OCI-LY3 (cell line): Measurements from ENCODE around the gene KLRC3.
"Not testable (repeated sequence)": the region's sequence is repeated elsewhere in the genome, so short reads cannot be mapped to it uniquely, and the experiment has no call there.

Source experiments
- H2AFZ ChIP-seq: fragments of 200-600, 300-600 bp; shearing (Covaris generic); 2 replicates; pipeline ENCODE4 v1.6.0; 2014; ENCODE audit warnings: antibody characterized with exemption, low read depth, low read length
- H3K27ac ChIP-seq: fragments of 200-600, 300-600 bp; sonication (generic); 2 replicates; pipeline ENCODE4 v1.5.1; 2014; ENCODE audit warnings: mild to moderate bottlenecking, low read length, moderate library complexity, mixed read lengths
- H3K27me3 ChIP-seq: fragments of 200-600, 300-600 bp; sonication (generic); 2 replicates; pipeline ENCODE4 v1.6.1; 2014; ENCODE audit warnings: low read depth, low read length, mixed read lengths
- H3K36me3 ChIP-seq: fragments of 200-600, 300-600 bp; sonication (generic); replicated peaks from 2 replicates; pipeline ENCODE3; 2014; ENCODE audit warnings: low read depth, low read length, mixed read lengths
- H3K4me1 ChIP-seq: fragments of 300-600, 200-600 bp; sonication (generic); 2 replicates; pipeline ENCODE4 v1.6.1; 2014; ENCODE audit warnings: low read length, mixed read lengths
- H3K4me2 ChIP-seq: fragments of 200-600, 300-600 bp; sonication (generic); 2 replicates; pipeline ENCODE4 v1.6.1; 2014; ENCODE audit warnings: low read length, mixed read lengths
- H3K4me3 ChIP-seq: fragments of 300-600, 200-600 bp; sonication (generic); 2 replicates; pipeline ENCODE4 v1.5.1; 2014; ENCODE audit warnings: antibody characterized with exemption, mild to moderate bottlenecking, low read length, moderate library complexity
- H3K79me2 ChIP-seq: fragments of 300-600, 200-600 bp; shearing (Covaris generic); 2 replicates; pipeline ENCODE4 v1.6.1; 2014; ENCODE audit warnings: mild to moderate bottlenecking, low read length, mixed read lengths
- H3K9ac ChIP-seq: fragments of 300-600, 200-600 bp; shearing (Covaris generic); 2 replicates; pipeline ENCODE4 v1.6.0; 2014; ENCODE audit warnings: mild to moderate bottlenecking, low read length, moderate library complexity
- H3K9me3 ChIP-seq: fragments of 200-600, 300-600 bp; shearing (Covaris generic); 2 replicates; pipeline ENCODE4 v1.6.1; 2014; ENCODE audit warnings: low read length, mixed read lengths; ENCODE audit not compliant: insufficient read depth
- H4K20me1 ChIP-seq: fragments of 200-600, 300-600 bp; sonication (generic); 2 replicates; pipeline ENCODE4 v1.6.1; 2016; ENCODE audit warnings: low read length, mixed read lengths; ENCODE audit not compliant: insufficient read depth
- EZH2phosphoT487 ChIP-seq: fragments of 200-600 bp; shearing (Covaris generic); IDR thresholded peaks from 2 replicates; pipeline ENCODE4 v1.6.1; 2018; ENCODE audit warnings: antibody characterized with exemption, mixed run types, low read depth
- TF ChIP-seq, protein P1 (sequence below): fragments of 200-600, 300-600 bp; sonication (generic); IDR thresholded peaks from 2 replicates; pipeline ENCODE4 v1.5.1; 2014; ENCODE audit warnings: antibody characterized with exemption, low read length, low read depth

KLRC3 gene

DNA sequence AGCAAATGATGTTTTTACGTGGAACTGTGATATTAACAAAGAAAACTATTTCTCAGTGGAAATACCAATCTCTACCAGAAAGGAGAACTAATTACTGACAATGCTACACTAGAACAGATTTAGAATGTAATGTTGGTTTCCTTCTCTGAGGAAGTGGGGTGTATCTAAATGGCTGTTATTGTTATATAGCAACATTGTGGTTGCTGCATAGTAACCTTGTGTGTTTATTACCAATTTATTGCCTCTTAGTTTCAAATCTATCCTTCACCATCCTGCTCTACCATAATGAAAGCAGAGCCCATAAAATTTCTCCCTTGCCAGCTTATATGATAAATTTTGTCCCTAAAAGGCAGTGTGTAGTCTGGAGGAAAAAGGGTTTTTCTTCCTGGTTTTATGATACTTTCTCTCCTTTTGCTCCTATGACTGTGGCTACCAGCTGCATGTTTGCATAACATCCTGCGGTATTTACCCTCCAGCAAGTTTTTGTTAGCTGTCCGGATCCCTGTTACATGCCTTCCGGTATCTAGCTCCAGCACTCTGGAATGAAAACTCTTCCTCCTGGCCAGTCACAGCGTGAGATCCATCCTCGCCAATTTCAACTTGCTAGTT is 24.9 kb downstream of the KLRC3 start:
- H3K9ac ChIP-seq: peak overlapping the region; percentile 42; the same call in 1 of the 2 replicates
- no peaks in the 10 kb centered on the region for H3K27me3 ChIP-seq
- H3K4me3 ChIP-seq: peak overlapping the region; percentile 39
- TF ChIP-seq, protein P1, sequence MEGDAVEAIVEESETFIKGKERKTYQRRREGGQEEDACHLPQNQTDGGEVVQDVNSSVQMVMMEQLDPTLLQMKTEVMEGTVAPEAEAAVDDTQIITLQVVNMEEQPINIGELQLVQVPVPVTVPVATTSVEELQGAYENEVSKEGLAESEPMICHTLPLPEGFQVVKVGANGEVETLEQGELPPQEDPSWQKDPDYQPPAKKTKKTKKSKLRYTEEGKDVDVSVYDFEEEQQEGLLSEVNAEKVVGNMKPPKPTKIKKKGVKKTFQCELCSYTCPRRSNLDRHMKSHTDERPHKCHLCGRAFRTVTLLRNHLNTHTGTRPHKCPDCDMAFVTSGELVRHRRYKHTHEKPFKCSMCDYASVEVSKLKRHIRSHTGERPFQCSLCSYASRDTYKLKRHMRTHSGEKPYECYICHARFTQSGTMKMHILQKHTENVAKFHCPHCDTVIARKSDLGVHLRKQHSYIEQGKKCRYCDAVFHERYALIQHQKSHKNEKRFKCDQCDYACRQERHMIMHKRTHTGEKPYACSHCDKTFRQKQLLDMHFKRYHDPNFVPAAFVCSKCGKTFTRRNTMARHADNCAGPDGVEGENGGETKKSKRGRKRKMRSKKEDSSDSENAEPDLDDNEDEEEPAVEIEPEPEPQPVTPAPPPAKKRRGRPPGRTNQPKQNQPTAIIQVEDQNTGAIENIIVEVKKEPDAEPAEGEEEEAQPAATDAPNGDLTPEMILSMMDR: no peak
- peak overlapping the region; percentile 33; the same call in 1 of the 2 replicates for H2AFZ ChIP-seq
- H3K79me2 ChIP-seq: no peaks in the 10 kb centered on the region
- H3K9me3 ChIP-seq: peaks cover 18% of the 10 kb centered on the region; the same call in 1 of the 2 replicates
- H3K27ac ChIP-seq: peak overlapping the region; percentile 84
- H4K20me1 ChIP-seq: no peaks in the 10 kb centered on the region
- H3K4me2 ChIP-seq: peak overlapping the region; percentile 60
- H3K36me3 ChIP-seq: no peaks in the 10 kb centered on the region
- peaks cover 47% of the 10 kb centered on the region for H3K4me1 ChIP-seq

DNA sequence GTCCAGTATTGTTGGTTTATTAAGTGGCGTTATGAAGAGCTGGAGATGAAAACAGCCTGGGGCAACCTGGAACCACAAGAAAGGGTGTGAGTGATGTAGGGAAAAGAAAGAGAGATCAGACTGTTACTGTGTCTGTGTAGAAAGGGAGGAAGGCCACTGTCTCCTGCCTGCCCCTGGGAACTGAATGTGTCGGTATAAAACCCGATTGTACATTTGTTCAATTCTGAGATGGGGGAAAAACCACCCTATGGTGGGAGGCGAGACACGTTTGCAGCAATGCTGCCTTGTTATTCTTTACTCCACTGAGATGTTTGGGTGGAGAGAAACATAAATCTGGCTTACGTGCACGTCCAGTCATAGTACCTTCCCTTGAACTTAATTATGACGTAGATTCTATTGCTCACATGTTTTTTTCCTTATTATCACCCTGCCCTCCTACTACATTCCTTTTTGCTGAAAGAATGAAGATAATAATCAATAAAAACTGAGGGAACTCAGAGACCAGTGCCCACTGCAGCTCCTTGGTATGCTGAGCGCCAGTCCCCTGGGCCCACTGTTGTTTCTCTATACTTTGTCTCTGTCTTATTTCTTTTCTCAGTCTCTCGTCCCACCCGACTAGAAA is 25.8 kb downstream of the KLRC3 start:
- Histone ChIP-seq H3K4me2 (peak overlapping the region; percentile 60), H3K27ac (peak overlapping the region; percentile 84), H2AFZ (0 out of 2 replicates have a peak overlapping the region, but pooled peaks have one; percentile 33), H3K9ac (peak overlapping the region; percentile 42; the same call in 1 of the 2 replicates), H3K4me1 (peaks cover 44% of the 10 kb centered on the region), H3K9me3 (peaks cover 13% of the 10 kb centered on the region; the same call in 1 of the 2 replicates)
- not testable (repeated sequence) for H3K79me2 ChIP-seq, H3K27me3 ChIP-seq, H3K36me3 ChIP-seq, H4K20me1 ChIP-seq, H3K4me3 ChIP-seq

DNA sequence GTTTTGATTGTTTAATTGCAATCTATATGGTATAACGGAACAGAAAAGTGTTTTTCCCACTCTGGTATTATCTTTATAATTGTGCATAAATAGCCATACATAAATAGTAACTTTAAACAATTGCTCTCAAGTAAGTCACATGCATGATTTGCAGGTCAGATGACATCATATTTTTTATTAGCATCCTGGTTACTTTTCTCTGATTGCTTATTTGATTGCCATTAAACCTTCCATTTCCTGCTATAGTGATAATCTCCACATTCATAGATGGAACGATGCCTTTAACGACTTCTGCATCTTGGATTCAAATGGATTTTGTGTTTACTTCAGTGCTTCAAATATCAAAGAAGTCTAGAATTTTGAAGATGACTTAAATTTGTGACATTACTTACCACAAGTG is 27.1 kb downstream of the KLRC3 start:
- peaks cover 44% of the 10 kb centered on the region for H3K4me1 ChIP-seq
- H3K9ac ChIP-seq: no peak overlapping the region
- TF ChIP-seq, protein P1: no peak
- no peak for TF ChIP-seq EZH2phosphoT487
- no peaks in the 10 kb centered on the region for H3K27me3 ChIP-seq
- no peaks in the 10 kb centered on the region for H3K36me3 ChIP-seq
- H4K20me1 ChIP-seq: no peaks in the 10 kb centered on the region
- no peak overlapping the region for H2AFZ ChIP-seq
- no peaks in the 10 kb centered on the region for H3K79me2 ChIP-seq
- H3K4me2 ChIP-seq: peak overlapping the region; percentile 38
- no peak overlapping the region for H3K4me3 ChIP-seq
- peaks cover 6% of the 10 kb centered on the region; the same call in 1 of the 2 replicates for H3K9me3 ChIP-seq
- H3K27ac ChIP-seq: no peak overlapping the region

DNA sequence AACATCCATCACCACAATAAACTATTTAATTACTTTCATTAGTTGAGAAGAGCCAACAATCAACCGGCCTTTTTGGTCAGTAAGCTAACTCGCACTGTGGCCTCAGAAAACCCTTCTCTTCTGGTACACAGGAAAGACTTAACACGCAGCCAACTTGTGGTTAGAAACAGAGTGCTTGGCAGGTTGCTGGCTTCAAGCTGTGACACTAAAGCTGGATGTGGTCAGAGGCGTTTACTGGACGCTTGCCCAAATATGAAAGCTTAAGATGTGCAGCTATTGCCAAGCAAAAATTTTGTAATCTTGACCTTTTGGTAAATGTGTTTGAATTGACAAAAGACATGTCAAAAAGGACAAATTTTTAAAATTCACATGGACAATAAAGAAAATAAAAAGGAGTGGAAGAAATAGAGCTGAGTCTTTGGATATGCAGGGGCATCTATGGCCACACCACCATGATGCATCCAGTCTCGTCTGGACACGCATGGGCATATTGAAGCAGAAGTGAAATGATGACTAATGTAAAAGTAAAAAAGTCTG is 27.9 kb downstream of the KLRC3 start:
- no peak for TF ChIP-seq EZH2phosphoT487
- TF ChIP-seq, protein P1: no peak
- no peaks in the 10 kb centered on the region for H3K79me2 ChIP-seq
- no peaks in the 10 kb centered on the region for H3K36me3 ChIP-seq
- peak overlapping the region; percentile 38 for H3K4me2 ChIP-seq
- 0 out of 2 replicates have a peak overlapping the region, but pooled peaks have one; percentile 12 for H3K4me3 ChIP-seq
- peak overlapping the region; percentile 47 for H3K27ac ChIP-seq
- H3K9me3 ChIP-seq: peaks cover 3% of the 10 kb centered on the region; the same call in 1 of the 2 replicates
- H3K9ac ChIP-seq: no peak overlapping the region
- peaks cover 44% of the 10 kb centered on the region for H3K4me1 ChIP-seq
- no peaks in the 10 kb centered on the region for H4K20me1 ChIP-seq
- no peaks in the 10 kb centered on the region for H3K27me3 ChIP-seq
- H2AFZ ChIP-seq: 0 out of 2 replicates have a peak overlapping the region, but pooled peaks have one; percentile 19

DNA sequence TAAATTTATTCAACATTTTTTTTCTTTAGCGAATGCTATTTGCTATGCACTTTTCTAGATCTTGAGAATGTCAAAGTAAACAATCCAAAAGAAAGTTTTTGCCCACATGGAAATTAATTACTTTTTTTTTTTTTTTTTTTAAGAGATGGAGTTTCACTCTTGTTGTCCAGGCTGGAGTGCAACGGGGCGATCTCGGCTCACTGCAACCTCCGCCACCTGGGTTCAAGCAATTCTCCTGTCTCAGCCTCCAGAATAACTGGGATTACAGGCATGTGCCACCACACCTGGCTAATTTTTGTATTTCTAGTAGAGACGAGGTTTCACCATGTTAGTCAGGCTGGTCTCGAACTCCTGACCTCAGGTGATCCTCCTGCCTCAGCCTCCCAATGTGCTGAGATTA is 29.4 kb downstream of the KLRC3 start:
- not testable (repeated sequence) for H3K9ac ChIP-seq, H3K9me3 ChIP-seq, H3K27me3 ChIP-seq, H3K4me2 ChIP-seq, H3K36me3 ChIP-seq, H2AFZ ChIP-seq, H3K79me2 ChIP-seq, H3K4me3 ChIP-seq, H4K20me1 ChIP-seq, H3K27ac ChIP-seq
- H3K4me1 ChIP-seq: peaks cover 44% of the 10 kb centered on the region
